ENCODE measurements around the gene ABCG5.

The ABCG5 gene

GRCh38 chr2:43841949-43842865, 3.6 kb upstream of the ABCG5 start:
- no peak for DNase-seq

- no peak for DNase-seq
Observed at GRCh38 chr2:43840965-43841364, 2.3 kb upstream of the ABCG5 start.

- no peak for DNase-seq
Observed at GRCh38 chr2:43839776-43840564, 1.3 kb upstream of the ABCG5 start.

- no peak for DNase-seq
Observed at GRCh38 chr2:43837831-43838559, 644 bp downstream of the ABCG5 start.

GRCh38 chr2:43837033-43837432, 1.6 kb downstream of the ABCG5 start:
- DNase-seq, result no peak

GRCh38 chr2:43832457-43832856, 6.2 kb downstream of the ABCG5 start:
- DNase-seq, result no peak

GRCh38 chr2:43831543-43832294, 6.9 kb downstream of the ABCG5 start:
- no peak for DNase-seq

- DNase-seq, result no peak
Observed at GRCh38 chr2:43826305-43827250, 12.1 kb downstream of the ABCG5 start.

GRCh38 chr2:43825841-43826240, 12.8 kb downstream of the ABCG5 start:
- DNase-seq, result no peak

- no peak for DNase-seq
Observed at GRCh38 chr2:43824951-43825493, 13.6 kb downstream of the ABCG5 start.

GRCh38 chr2:43824512-43824911, 14.1 kb downstream of the ABCG5 start:
- DNase-seq, result no peak

- no peak for DNase-seq
Observed at GRCh38 chr2:43823751-43824150, 14.9 kb downstream of the ABCG5 start.

GRCh38 chr2:43822839-43823238, 15.8 kb downstream of the ABCG5 start:
- DNase-seq, result no peak

GRCh38 chr2:43819491-43820163, 19.0 kb downstream of the ABCG5 start:
- no peak for DNase-seq

GRCh38 chr2:43818761-43819160, 19.9 kb downstream of the ABCG5 start:
- DNase-seq, result no peak

- no peak for DNase-seq
Observed at GRCh38 chr2:43814711-43815110, 23.9 kb downstream of the ABCG5 start.

GRCh38 chr2:43812947-43813346, 25.7 kb downstream of the ABCG5 start:
- no peak for DNase-seq

GRCh38 chr2:43812006-43812405, 26.6 kb downstream of the ABCG5 start:
- no peak for DNase-seq

GRCh38 chr2:43810888-43811287, 27.8 kb downstream of the ABCG5 start:
- no peak for DNase-seq

- DNase-seq, result no peak
Observed at GRCh38 chr2:43810452-43810851, 28.2 kb downstream of the ABCG5 start.

GRCh38 chr2:43806719-43807031, 32.0 kb downstream of the ABCG5 start:
- DNase-seq, result no peak
